ENCODE results near the gene PARD3. TPM values are rescaled to one million over a fixed set of nuclear protein-coding genes. Genes with fewer than 3 reads are reported as not detected.

The PARD3 gene
- total and polyA plus RNA-seq, 2 donors (not counting 3 experiments of a cell fraction or from before 2014, with no cell fraction given), result 7.3 to 24.1 TPM

- dilution Hi-C loops (cut with MboI; ENCODE audit: extremely low pct_ligation_motif_present, low sequenced_read_pairs) (no loop called here), intact Hi-C loops (cut with micrococcal nuclease) (no loop called here)
- no peak for DNase-seq (ENCODE audit: low read depth, low spot score)
- Histone ChIP-seq H4K20me1 (replicated peaks; ENCODE audit: control insufficient read depth, extremely low read depth, insufficient read depth, low read length) (no peaks in the 10 kb centered on the region), H3K9me3 (replicated peaks; ENCODE audit: control insufficient read depth, insufficient read depth, low read length) (no peaks in the 10 kb centered on the region), H3K4me3 (replicated peaks in 1 of 3; ENCODE audit: insufficient read depth in 1 of 3, low read depth in 1 of 3, low read length in 3 of 3) (no peak overlapping the region), H3K9me1 (replicated peaks; ENCODE audit: control insufficient read depth, extremely low read depth, insufficient read depth, low read length) (no peaks in the 10 kb centered on the region), H3K27me3 (ENCODE audit: control insufficient read depth in 2 of 2, insufficient read depth in 2 of 2, low read length in 2 of 2) (no peaks in the 10 kb centered on the region), H3K27ac (ENCODE audit: insufficient read depth, low read depth, low read length) (no peak overlapping the region), H3K9ac (replicated peaks; ENCODE audit: extremely low read depth, insufficient read depth, low read length) (no peak overlapping the region), H3K4me1 (ENCODE audit: control insufficient read depth, extremely low read depth, insufficient read depth, low read length) (no peaks in the 10 kb centered on the region), H3K4me2 (ENCODE audit: insufficient read depth, low read length) (no peak overlapping the region), H2AFZ (ENCODE audit: low read depth, low read length) (no peak overlapping the region), H3K36me3 (ENCODE audit: control insufficient read depth in 2 of 2, extremely low read depth in 1 of 2, insufficient read depth in 2 of 2, low read length in 2 of 2) (no peaks in the 10 kb centered on the region), H3K79me2 (ENCODE audit: control insufficient read depth, insufficient read depth, low read length) (no peaks in the 10 kb centered on the region)
- FAIRE-seq, result no peak
- ChIA-PET POLR2A (no interaction called here), CTCF (no interaction called here)
- no peak for TF ChIP-seq POLR2A (IDR thresholded peaks at IDR 0.05; ENCODE audit: low read depth, low read length)
- no peak for TF ChIP-seq MYC (IDR thresholded peaks at IDR 0.05; ENCODE audit: low read depth, low read length)
- TF ChIP-seq GATA2 (IDR thresholded peaks at IDR 0.05; ENCODE audit: insufficient read depth, insufficient read length, low read depth, low read length), result no peak
- TF ChIP-seq, protein P1, sequence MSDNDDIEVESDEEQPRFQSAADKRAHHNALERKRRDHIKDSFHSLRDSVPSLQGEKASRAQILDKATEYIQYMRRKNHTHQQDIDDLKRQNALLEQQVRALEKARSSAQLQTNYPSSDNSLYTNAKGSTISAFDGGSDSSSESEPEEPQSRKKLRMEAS (IDR thresholded peaks at IDR 0.05; ENCODE audit: insufficient read depth, insufficient read length), result no peak
- no peak for TF ChIP-seq EZH2 (IDR thresholded peaks at IDR 0.05; ENCODE audit: borderline replicate concordance, low read depth, low read length, severe bottlenecking)
- no peak for TF ChIP-seq JUN (IDR thresholded peaks at IDR 0.05; ENCODE audit: borderline replicate concordance, insufficient read depth, insufficient read length, low read depth)
- TF ChIP-seq FOS (IDR thresholded peaks at IDR 0.05; ENCODE audit: borderline replicate concordance, insufficient read depth, low read length), result no peak
- no peak for TF ChIP-seq CTCF (IDR thresholded peaks at IDR 0.05; ENCODE audit: extremely low read depth in 1 of 2, insufficient read depth in 1 of 2, low read depth in 1 of 2, low read length in 2 of 2)
- TF ChIP-seq POLR2AphosphoS5 (IDR thresholded peaks at IDR 0.05; ENCODE audit: insufficient read depth, low read depth, low read length), result no peak
- BruUV-seq (replicated peaks), result no TSS peak
These were observed 570.2 kb downstream of the PARD3 start for GRCh38 chr10:34244756-34245484.
